ENCODE results near the gene PGC.
A peak's percentile ranks its signal among the peaks of the same experiment; 100 is the strongest.

The PGC gene

DNA sequence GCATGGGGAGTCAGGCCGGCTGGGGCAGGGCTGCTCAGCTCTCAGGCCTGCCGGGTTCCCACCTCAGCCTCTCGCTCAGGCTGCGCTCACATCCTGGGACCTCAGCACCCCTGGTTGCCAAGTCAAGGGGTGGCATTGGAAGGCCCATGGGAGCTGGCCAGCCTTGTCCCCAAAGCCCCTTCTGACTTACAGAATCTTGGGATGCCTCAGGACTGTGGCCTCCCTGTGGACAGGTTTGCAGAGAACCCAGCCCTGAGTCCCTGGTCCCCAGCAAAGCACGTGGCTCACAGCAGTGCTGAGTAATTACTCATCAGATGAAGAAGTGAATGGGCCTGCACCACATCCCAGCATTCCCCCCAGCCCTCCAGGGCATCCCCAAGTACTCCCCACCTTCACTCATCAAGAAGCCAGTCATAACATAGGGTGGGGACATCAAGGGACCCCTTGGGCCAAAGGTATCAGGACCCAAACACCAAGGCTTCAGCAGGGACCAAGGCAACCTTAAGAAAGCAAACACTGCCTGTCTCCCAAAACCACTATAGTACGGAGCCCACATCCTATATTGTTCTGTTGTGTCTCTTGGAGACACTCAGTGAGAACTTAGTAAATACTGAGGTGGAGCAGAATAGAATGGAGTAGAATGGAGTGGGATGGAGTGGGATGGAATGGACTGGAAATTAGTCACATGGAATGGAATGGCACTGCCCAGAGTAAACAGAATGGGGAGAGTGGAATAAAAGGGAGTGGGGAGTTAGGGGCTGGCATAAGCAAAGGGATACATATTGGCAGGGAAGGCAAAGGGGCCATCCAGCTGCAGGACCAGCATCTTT is 3.6 kb downstream of the PGC start:
- no peak for DNase-seq

DNA sequence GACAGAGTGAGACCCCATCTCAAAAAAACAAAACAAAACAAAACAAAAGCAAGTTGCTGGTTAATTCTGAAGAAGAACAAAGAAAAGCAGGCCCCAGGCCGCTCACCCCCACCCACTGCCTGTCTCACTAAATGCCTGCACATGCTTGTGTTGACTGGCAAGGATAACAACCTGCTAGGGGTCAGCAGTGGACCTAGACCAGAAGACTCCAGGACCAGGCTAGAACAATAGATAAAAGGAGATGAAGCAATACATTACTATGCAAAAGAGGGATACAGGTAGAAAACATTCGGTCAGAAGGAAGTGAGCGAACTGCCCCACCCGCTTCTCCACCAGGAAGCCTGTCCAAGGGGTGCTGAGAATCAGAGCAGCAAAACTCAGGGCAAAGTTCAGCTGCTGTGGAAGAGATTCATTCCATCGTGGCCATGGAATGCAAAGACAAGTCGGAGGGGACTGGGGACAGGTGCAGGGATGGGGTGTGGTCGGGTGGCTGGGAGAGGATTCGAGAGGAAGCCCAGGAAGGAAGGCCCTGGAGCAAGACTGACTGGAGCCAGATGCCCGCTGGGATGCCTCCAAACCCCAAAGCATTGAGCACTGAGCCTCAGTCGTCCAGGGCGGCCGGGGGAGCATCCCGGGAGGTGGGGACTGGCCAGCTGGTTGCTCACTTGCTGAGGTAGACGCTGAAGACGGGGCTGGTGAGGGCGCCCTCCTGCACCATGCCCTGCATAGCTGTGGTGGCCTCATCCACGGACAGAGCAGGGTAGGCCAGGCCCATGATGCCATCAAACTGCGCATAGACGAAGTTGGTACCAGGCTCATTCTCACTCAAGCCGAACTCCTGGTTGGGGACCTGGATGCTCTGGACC is 5.3 kb downstream of the PGC start:
- no peak for DNase-seq

DNA sequence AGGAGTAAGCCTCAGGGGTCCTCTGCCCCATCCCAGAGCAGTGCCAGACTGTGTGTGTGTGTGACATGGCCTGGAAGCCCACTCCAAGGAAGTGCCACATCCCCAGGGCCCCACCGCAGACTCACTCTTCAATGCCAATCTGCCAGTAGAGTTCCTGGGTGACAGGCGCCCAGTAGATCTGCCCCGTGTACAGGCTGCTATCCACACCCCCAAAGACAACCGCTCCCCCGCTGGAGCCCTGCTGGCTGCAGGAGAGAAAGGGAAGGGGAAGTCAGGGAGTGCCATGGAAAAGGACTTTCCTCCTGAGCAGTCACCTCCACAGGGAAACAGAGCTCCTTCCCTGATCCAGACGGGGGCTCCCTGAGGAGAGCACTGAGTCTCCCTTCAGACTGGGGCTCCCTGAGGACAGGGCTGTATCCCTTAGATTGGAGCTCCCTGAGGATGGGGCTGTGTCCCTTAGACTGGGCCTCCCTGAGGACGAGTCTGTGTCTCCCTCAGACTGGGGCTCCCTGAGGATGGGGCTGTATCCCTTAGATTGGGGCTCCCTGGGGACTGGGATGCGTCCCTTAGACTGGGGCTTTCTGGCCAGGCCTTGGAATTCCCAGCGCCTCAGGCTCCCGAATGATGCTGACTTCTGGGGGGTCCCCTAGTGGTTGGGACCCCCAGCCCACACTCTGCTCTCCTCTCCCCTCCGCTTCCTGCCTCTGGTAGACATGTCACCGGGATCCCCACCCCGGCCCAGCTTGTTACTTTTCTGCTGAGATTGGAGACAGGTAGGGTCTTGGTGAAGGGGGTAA is 6.6 kb downstream of the PGC start:
- DNase-seq, result no peak

DNA sequence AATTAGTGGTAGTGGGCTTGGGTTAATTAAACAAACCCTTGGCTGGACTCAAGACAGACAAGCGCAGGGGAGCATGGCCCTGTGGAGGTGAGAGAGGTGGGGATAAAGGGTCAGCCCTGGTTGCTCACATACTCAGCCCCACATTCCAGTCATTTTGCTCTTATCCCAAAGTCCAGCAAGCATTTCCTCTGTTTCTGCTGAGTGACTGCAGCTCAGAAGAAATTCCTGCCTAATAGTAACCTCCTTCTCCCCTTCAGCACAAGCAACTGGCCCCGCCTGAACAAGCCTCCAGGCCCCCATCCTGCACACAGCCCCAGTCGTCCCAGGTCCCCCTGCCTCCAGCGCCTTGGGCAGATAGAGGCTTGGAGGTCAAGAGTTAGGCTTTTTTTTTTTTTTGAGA is 8.2 kb downstream of the PGC start:
- DNase-seq, result no peak

DNA sequence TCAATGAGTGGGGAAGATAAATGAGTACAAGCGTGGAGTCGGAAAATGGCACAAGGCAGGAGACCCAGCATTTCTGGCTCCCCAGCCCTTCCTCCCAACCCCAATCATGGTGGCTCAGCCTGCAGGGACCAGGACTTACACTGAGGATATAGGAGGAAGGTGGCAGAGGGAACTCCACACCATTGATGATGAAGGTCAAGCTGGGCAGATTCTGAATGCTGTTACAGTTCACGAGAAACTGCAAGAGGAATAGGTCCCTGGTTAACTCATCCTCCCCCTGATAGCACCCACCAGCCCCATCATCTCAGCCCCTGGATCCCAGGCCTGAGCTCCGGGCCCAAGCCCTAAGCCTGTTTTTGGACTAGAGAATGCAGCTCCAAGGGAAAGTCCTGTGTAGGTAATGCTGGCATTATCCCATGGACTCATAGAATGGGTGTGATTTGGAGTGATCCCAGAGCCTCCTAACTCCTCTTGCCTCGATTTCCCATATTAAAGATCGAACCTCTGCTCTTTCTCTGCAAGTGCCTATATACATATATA is 9.5 kb downstream of the PGC start:
- no peak for DNase-seq

DNA sequence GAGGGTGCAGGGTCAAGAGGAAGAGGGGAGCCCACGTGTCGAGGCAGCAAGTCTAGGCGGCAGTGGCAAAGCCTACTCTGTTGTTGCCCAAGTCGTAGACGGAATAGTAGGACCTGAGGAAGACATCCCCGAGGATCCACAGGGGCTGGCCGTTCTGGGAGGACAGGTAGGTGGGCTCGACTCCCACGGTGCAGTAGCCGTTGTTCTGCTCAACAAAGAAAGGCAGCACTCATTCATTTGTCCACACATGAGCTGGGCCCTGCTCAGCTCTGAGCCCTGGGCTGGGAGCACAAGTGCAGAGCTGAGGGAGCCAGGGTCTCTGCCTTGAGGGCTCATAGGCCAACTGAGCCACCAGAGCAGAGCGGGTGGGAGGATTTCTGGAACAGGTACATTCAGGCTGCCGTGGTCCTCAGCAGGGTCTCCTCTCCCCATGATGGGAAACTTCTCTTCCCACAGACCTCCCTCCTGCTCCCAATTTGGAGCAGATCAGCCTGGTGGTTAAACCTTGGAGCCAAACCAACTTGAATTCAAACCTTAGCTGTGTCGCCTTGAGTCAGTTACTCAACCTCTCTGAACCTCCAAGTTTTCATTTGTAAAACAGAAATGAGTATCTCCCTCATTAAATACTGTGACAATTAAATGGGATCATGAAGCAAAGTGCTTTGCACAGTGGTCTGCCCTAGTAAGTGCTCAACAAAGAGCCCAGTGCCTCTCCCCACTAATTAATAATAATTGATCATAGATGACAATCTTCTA is 10.2 kb downstream of the PGC start:
- DNase-seq, result no peak

DNA sequence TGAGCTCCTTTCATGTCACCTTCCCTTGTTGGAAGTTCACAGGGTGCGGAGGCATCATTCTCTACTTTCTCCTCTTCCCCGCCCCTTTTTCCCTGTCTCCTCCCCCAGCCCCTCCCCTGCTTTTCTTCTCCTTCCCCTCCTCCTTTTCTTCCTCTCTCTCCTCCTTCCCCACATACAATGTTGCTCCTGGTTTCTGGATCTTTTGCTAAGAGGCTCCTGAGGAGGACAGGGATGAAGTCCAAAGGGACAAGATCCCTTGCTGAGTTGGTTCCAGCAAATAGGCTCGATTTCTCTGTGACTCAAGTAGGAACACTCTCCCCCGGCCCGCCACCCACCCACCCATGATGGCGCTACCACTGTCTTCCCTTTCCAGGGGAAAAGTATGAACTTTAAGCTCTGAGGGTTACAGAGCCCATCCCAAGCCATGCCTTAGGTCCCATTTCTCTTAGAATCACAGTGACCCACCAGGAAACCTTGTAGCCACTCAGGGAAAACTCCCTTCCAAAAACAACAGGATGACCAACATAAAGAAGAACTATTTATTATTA is 10.9 kb downstream of the PGC start:
- DNase-seq, result no peak

DNA sequence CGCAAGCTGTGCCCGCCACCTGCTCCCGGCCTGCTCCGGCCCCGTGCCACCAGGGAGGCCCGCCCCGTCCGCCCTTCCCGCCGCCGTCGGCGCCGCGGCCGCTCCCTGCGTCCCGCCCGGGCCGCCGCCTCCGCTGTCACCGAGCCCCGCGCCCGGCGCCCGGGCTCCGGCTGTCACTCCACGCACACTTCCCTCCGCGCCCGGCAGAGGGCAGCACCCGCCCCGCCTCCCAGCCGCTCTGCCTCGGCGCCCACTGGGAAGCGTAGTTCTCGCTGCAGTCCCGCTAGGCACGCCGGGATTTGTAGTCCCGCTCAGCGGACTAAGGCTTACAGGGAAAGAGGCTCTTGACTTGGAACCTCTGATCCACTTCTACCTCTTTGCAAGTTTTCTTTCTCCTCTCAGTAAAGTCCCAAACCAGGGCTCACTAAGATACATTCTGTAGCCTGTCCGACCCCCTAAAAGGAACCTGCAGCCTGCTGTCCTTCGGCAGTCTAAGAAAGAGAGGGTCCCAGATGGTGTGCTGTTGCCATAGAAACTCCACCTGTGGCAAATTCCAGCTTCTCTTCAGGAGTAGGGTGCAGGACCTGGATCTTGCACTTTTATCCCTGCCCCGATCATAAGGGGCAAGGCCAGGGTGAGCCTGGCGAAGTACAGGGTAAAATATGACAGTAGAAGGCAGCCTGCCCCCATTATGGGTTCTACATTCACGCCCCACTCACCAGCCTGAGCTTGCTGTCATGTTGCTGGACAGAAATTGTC is 11.6 kb downstream of the PGC start, which contains the start of gene TFEB:
TSS of gene TFEB (minus strand) at position 182 of the 759 bp plus-strand sequence. CDS start 44,395 bp downstream, outside the sequence.
- DNase-seq, result peak; percentile 94

DNA sequence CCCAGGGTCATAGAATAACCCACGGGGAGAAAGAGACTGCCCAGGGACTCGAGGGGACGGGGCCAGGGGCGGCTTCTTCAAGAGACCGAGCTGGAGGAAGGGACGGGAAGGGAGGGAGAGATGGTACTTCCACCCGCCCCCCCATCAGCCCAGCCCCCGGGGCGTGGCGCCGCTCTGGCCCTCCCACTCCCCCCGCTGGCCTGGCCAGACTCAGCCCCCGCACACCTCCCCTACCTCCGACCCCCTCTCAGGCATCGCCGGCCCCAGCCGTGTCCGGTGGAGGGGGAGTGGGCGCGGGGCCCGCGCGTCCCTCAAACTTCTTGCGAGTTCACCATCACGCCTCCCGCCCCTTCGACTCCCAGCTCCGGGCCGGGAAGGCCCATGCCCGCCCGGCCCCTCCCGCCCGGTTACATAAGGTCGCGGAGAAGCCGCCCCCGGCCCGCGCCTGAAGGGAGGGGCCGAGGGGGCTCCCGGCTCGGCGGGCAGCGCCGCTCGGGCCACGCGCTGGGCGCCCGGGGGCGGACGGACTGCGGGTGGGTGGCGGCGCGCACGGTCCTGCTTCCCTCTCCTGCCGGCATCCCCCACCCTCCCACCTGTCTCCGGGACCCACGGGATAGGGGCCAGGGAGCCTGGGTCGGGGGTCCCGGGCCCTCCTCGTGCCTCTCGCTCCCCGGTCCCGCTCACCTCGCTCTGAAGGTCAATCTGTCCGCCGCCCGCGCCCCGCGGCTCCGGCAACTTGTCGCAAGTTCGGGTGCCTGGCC is 12.4 kb downstream of the PGC start:
- DNase-seq, result peak; percentile 81

DNA sequence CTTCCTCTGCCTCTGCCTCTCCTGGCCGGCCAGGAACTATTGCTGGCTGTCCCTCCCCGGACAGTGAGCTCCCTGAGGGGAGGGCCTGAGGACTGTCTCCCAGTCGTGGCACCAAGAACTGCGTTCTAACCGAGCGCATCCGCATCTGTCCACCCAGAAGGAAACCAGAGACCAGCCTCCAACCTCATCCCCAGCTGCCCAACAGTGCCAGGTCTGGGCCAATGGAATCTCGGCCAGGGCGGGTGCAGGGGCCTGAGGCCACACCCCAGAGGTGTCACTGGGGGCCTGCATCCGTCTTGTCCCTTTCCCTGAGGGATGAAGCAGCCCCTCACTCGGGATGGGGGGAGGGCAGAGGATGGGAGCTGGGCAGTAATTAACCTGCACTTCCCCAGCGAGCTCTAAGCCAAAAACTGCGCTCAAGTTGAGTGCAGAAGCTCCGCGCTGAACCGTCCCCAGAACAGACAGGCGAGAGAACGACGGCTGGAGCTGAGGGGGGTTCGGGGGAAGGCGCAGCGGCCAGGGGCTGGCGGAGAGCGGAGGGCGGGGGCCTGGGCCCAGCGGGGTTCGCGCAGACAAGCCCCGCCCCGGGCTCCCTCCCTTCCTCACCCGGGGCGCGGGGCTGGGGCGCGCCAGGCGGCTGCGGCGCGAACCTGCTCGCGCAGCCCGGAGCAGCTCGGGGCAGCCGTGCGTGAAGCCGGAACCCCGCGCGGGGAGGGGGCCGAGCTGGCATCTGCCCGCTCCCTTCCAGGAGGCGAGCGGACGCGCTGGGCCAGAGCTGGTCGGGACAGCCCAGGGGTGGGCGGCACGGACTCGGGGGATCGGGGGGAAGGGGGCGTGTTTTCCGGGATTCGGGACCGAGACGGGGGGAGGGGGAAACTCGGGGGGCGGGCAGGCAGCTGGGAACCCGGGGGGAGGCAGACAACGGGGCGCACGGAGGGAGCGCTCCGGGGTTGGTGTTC is 13.2 kb downstream of the PGC start:
- DNase-seq, result peak; percentile 84

DNA sequence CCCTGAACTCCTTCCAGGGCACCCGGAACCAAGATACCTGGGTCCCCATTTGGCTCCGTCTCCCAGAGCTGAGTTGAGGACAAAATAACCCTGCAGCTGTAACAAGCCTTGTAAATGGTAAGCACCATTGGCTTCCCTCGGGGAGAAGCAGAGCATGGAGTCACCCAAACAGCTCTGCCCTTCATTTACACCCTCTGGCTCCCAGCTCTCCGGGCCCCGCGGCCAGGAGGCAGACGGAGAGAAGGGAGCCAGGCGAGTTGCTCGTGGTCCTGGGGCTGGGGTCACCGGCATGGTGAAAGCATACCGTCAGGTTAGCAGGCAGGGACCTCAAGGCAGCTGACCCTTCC is 13.9 kb downstream of the PGC start:
- no peak for DNase-seq

DNA sequence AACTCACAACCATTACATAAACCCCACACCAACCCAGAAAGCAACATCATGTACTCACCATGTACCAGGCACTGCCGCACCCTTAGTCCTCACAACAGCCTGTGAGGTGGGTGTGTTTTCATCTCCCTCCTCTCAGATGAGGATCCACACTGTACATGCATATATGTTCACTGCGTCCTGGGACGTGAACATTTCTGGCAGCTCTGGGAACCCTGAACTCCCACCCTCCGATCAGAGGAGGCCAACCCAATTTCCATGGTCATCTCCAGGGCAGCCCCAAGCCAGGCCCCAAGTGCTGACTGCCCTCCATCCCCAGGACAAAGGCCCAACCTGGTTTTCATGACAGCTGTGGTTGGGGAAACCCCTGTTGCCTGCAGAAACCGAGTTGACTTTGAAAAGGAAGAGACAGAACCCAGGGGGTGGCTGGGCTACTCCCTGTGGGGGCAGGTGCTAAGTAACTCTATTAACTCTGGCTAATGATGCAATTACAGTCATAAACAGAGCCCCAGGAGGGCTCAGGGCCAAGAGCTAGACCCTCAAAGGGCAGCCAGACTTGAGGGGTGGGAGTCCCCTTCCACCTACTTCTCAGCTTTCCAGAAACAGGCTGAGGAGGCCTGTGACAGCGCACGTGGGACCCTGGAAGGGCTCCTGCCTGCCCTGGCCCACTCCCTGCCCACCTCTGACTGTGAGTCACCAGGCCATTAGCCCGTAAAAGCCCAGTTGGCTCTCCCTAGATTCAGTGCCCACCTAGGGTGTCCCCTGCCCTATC is 14.4 kb downstream of the PGC start:
- DNase-seq, result no peak

DNA sequence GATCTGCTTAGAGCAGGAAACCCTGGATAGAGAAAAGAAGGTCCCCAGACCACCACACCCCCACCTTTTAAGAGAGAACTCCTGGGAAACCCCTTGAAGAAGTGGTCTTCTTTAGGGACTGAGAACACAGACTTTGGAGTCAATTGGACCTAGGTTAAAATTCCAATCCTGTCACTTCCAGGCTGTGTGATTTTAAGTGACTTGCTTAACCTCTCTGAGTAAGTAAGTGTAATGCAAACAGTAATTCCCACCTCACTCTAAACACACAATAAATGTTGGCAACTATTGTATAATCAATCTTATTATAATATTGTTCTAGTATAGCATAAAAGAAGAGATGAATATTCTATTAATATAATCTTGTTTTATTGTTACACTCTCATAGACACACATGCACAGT is 15.0 kb downstream of the PGC start:
- DNase-seq, result no peak

DNA sequence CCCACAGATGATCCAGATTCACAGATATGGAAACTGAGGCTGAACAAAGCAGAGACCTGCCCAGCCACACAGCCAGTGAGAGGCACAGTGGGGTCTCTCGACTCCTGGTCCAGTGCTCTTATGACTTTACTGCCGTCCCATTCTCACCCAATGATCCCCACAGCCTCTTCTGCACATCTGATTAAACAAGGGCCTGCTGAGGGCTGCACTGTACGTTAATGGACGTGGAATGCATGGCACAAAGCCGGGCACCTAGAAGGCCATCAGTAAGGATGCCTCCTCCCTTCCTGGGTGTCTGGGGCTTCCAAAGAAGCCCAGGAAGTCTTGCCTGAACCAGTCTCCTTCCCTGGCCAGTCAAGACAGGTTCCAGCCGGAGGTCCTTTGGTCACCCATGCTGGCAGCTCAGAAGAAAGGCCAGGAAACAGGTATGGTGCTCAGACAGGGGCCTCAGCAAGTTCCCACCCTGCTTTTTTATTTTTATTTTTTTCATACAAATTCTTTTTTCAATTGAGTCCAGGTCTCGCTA is 15.6 kb downstream of the PGC start:
- DNase-seq, result no peak

DNA sequence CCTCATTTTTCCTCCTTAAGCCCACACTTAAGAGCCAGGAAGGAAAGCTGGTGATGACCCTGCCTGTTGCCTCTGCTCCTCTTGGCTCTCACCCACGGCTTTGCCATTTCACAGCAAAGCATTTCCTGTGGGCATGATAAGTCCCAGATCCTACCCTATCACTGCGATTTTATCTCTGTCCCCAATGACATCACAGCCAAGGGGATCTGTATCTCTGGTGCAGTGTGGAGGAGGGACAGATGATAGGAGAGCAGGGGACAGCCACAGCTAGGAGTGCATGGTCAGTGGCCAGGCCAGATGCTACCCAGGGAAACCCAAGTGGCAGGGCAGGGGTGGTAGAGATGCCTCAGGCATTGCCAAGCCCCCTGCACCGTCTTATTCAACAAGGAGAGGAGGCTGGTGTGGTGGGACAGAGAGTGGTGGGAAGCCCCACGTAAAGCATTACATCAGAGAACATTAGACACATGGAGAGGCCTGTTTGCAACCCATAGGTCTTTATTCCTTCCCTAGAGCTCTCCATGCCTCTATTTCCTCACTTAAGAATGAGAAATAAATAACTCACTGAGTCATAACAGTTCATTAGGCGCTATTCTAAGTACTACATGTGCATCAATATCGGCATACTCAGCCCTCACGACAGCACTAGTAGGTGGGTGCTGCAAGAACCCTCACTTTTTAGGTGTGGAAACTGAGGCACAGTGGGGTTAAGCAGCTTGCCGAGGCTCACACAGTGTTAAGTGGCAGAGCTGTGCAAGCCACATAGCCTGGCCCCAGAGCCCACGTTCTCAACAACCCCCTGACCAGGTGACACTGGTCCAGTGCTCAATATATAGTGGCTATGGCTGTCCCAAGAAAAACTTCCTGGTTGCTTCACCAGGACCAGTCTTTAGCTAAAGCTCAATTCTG is 16.4 kb downstream of the PGC start:
- DNase-seq, result no peak

DNA sequence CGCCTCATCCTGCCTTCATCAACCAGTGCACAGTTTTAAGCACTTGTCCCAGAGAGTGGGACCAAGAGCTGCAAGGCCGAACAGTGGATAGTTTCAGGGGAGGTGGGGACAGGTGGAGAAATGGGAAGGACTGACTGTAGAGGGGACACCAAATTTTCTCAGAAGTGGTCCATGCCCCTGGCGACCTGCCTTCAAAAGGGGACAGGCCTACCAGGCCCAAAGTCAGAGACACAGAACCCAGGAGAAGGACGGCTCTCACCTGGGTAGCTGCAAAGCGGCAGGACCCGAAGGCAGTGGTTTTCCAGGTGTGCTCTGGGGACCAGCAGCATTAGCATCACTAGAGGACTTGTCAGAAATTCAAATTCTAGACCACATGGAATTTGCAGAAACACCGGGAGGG is 17.6 kb downstream of the PGC start:
- DNase-seq, result no peak

DNA sequence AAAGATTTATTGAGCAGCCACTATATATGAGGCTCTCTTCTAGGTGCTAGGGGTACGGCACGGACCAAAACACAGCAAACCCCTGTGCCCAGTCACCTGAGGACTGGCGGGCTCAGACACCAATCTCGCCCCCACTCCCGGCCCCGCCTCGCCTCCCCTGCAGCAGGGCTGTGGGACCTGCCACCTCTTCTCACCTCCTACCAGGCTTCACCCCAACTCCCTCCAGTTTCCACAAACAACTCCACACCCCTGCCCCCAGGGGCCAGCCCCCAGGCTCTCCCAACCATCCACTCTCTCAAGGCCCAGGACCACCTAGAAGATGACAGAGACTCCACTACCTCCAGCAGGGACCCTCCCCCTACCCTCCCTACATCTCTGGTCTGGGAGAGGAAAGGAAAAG is 18.2 kb downstream of the PGC start:
- no peak for DNase-seq
